Measurements from ENCODE around the gene HTR3E.
"Not testable (repeated sequence)": the region's sequence is repeated elsewhere in the genome, so short reads cannot be mapped to it uniquely, and the experiment has no call there.

The HTR3E gene

GRCh38 chr3:184067573-184068055, 29.2 kb upstream of the HTR3E start:
- TF ChIP-seq CTCF (conservative IDR thresholded peaks at IDR 0.05): no peak
- H3K27ac ChIP-seq: no peak overlapping the region

GRCh38 chr3:184068344-184068743, 28.5 kb upstream of the HTR3E start:
- no peak for TF ChIP-seq CTCF (conservative IDR thresholded peaks at IDR 0.05)

DNA sequence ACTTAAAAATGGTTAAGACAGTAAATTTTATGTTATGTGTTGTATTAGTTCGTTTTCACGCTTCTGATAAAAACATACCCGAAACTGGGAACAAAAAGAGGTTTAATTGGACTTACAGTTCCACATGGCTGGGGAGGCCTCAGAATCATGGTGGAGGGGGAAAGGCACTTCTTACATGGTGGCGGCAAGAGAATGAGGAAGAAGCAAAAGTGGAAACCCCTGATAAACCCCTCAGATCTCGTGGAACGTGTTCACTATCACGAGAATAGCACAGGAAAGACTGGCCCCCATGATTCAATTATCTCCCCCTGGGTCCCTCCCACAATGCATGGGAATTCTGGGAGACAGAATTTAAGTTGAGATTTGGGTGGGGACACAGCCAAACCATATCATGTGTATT, 25.7 kb upstream of the HTR3E start:
- not testable (repeated sequence) for H3K27ac ChIP-seq

More at GRCh38 chr3:184068344-184068743, 28.5 kb upstream of the HTR3E start:
- H3K27ac ChIP-seq: no peak overlapping the region

DNA sequence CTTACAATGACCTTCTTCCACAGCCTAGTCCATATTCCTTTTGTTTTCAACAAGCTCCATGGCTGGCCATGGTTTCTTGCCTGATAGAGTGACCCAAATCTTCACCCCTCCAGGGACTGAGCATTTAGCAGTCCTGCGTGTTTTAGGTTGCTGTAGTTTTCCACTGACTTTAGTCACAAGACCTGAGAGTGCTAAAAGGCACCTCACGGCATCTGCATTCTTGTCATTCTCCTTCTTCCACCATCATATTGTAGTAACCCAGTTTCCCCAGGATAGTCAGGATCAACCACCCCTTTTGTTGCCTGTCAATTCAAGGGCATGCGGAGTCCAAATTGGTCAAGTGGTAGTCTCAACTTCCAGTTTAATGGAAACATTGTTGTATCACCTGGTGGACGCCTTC, 23.2 kb upstream of the HTR3E start:
- no peak overlapping the region for H3K27ac ChIP-seq

GRCh38 chr3:184075901-184076300, 21.0 kb upstream of the HTR3E start:
- TF ChIP-seq CTCF (conservative IDR thresholded peaks at IDR 0.05): no peak
- H3K27ac ChIP-seq: no peak overlapping the region

More for the DNA sequence above, 23.2 kb upstream of the HTR3E start:
- TF ChIP-seq CTCF (conservative IDR thresholded peaks at IDR 0.05): no peak

GRCh38 chr3:184077881-184078280, 19.0 kb upstream of the HTR3E start:
- H3K27ac ChIP-seq: no peak overlapping the region
- TF ChIP-seq CTCF (conservative IDR thresholded peaks at IDR 0.05): no peak

DNA sequence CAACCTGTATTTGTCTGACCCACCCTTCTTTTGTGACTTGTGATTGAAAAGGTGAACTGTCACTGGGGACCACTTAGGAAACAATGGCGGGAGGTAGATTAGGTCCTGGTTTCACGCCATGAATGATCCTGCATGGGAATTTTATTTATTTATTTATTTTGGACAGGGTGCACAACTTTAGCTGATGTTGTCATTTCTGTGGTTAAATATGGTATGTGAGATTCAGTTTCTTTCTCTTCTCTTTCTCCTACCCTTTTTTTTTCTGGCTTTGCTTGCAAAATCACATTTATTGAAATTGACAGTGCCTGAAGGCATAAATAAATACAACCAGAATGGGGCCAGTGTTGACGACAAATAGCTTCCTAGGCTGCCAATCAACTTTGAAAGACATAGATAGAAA, 18.0 kb upstream of the HTR3E start:
- TF ChIP-seq CTCF (conservative IDR thresholded peaks at IDR 0.05): no peak
- H3K27ac ChIP-seq: no peak overlapping the region

GRCh38 chr3:184081116-184081830, 15.6 kb upstream of the HTR3E start:
- no peak overlapping the region for H3K27ac ChIP-seq
- TF ChIP-seq CTCF (conservative IDR thresholded peaks at IDR 0.05): no peak
